Measurements from ENCODE around the gene MACROH2A2. TPM values are rescaled to one million over a fixed set of nuclear protein-coding genes. Genes with fewer than 3 reads are reported as not detected.

The MACROH2A2 gene
- total and polyA plus RNA-seq, 2 of the 13 experiments (the other 11 are each of a cell fraction or from before 2014, with no cell fraction given), result 9.8 to 43.1 TPM

DNA sequence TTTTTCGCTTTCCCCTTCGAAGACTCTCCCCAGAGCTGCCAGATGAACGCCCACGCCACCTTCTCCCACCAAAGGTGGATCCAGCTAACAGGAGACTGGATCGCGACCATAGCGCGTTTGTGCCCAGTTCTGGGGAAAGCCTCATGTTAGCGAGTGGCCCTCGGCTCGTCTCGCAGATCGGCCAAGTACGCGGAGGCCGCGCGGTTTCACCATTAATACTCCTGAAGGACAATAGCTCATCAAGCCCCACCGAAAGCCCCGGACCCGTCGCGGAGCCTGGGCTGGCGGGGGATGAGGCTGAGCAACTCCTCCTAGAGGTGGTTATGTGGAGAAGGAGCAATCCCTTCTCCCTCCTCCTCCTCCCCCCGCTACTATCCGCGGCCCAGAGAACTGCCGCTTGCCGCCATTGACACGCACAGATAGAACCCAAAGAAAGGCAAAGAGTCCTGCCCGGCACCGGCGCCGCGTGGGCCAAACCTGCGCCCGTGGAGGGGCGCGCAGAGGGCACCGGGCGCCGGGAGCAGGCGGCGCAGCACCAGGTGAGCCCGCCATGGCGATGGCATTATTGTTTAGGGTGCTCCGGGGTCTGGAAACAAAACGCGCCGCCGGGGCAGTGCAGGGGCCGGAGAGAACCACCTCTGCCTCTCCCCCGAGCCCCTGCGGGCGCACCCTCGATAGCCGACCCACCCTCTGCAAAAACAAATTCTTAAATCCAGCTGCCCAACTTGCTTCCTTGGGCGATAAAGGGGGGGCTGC lies at the start of gene MACROH2A2 (continued):
- TF ChIP-seq U2AF1 (optimal IDR thresholded peaks at IDR 0.05; ENCODE audit: low read depth, low read length) (no peak), RBFOX2 (IDR thresholded peaks at IDR 0.05; ENCODE audit: low read depth, low read length) (peak; percentile 76), GABPB1 (CRISPR knock-in tag; IDR thresholded peaks at IDR 0.05) (peak; percentile 60), KMT2A (CRISPR knock-in tag; IDR thresholded peaks at IDR 0.05) (peak; percentile 77; the same call in 1 of the 2 replicates), EZH2 (conservative IDR thresholded peaks at IDR 0.05; ENCODE audit: low read depth, low read length) (no peak), POGZ (CRISPR knock-in tag; IDR thresholded peaks at IDR 0.05) (peak; percentile 51; the same call in 1 of the 2 replicates), DPF2 (CRISPR knock-in tag; IDR thresholded peaks at IDR 0.05; ENCODE audit: borderline replicate concordance, low read depth) (no peak), HNF4G (IDR thresholded peaks at IDR 0.05; ENCODE audit: borderline replicate concordance, low read depth, low read length) (no peak), HNF4G (CRISPR knock-in tag; IDR thresholded peaks at IDR 0.05; ENCODE audit: borderline replicate concordance, low read depth) (no peak), AKNA (CRISPR knock-in tag; IDR thresholded peaks at IDR 0.05; ENCODE audit: borderline replicate concordance) (no peak), ZBTB49 (CRISPR knock-in tag; IDR thresholded peaks at IDR 0.05; ENCODE audit: borderline replicate concordance) (no peak), CBX2 (IDR thresholded peaks at IDR 0.05; ENCODE audit: low read depth, low read length) (no peak), CBX2 (CRISPR knock-in tag; IDR thresholded peaks at IDR 0.05; ENCODE audit: low read depth) (no peak), UBTF (CRISPR knock-in tag; IDR thresholded peaks at IDR 0.05) (peak; percentile 87), ZNF331 (CRISPR knock-in tag; IDR thresholded peaks at IDR 0.05) (0 out of 2 replicates have a peak, but pooled peaks have one; percentile 19), THAP8 (CRISPR knock-in tag; IDR thresholded peaks at IDR 0.05; ENCODE audit: borderline replicate concordance) (0 out of 2 replicates have a peak, but pooled peaks have one; percentile 6), ZNF383 (CRISPR knock-in tag; IDR thresholded peaks at IDR 0.05; ENCODE audit: borderline replicate concordance) (no peak), ZNF549 (CRISPR knock-in tag; IDR thresholded peaks at IDR 0.05) (no peak)
